Endothelial cell of umbilical vein (primary cell): ENCODE results near the gene CCM2. TPM values are rescaled to one million over a fixed set of nuclear protein-coding genes. Genes with fewer than 3 reads are reported as not detected.

Experiments
- BruUV-seq: library from RNA; stranded (reverse); fragments of 400-500 nt; replicated peaks from 2 replicates; lab custom pipeline; 2021; lab: Mats Ljungman, UMichigan
- CTCF ChIA-PET: fragments of 300-600, 350-600 bp; sonication (Branson Sonifier 250); formaldehyde crosslinking; loops from one replicate; lab custom pipeline; 2021; ENCODE audit warnings: antibody characterized with exemption, inconsistent platforms; lab: Charles Lee
- POLR2A ChIA-PET: fragments of 300-600, 350-600 bp; sonication (Branson Sonifier 250); formaldehyde crosslinking; loops from one replicate; lab custom pipeline; 2021; ENCODE audit warnings: antibody characterized with exemption, inconsistent platforms; lab: Charles Lee
- DNase-seq: peaks from one replicate; pipeline ENCODE4 v3.0.0-alpha.2; 2011; ENCODE audit warnings: low read depth, low spot score
- FAIRE-seq: peaks from 2 replicates; lab custom pipeline; 2011; peaks lifted over from hg19 to GRCh38; lab: Jason Lieb, UNC
- H2AFZ ChIP-seq: 2 replicates; pipeline ENCODE4 v1.6.0; 2012; ENCODE audit warnings: low read depth, low read length, control low read depth, inconsistent platforms
- H3K27ac ChIP-seq: 2 replicates; pipeline ENCODE4 v1.5.1; 2011; ENCODE audit warnings: low read depth, mild to moderate bottlenecking, control low read depth, low read length, moderate library complexity; ENCODE audit not compliant: insufficient read depth
- H3K27me3 ChIP-seq, 2 experiments: 2 replicates each; pipeline versions ENCODE4 v1.6.0 to v1.6.1; 2011; ENCODE audit warnings: low read length in 2 of 2, mixed read lengths in 1 of 2; ENCODE audit not compliant: control insufficient read depth in 2 of 2, insufficient read depth in 2 of 2
- H3K36me3 ChIP-seq, 2 experiments: 2 replicates in 1 of 2; 3 replicates in 1 of 2; pipeline ENCODE4 v1.5.1; 2011; ENCODE audit warnings: low read length in 2 of 2, mild to moderate bottlenecking in 1 of 2, moderate library complexity in 1 of 2; ENCODE audit not compliant: control insufficient read depth in 2 of 2, insufficient read depth in 2 of 2; ENCODE audit errors: extremely low read depth in 1 of 2
- H3K4me1 ChIP-seq: 3 replicates; pipeline ENCODE4 v1.5.1; 2011; ENCODE audit warnings: mild to moderate bottlenecking, low read length; ENCODE audit not compliant: control insufficient read depth, insufficient read depth; ENCODE audit errors: extremely low read depth
- H3K4me2 ChIP-seq: 2 replicates; pipeline ENCODE4 v1.6.1; 2011; ENCODE audit warnings: low read length, control low read depth, mixed read lengths; ENCODE audit not compliant: insufficient read depth
- H3K4me3 ChIP-seq, 3 experiments: fragments of 200-600 bp in 1 of 3; sonication (generic), shearing (Covaris generic) in 1 of 3; replicated peaks in 1 of 3; 2 replicates each; pipeline ENCODE4 v1.5.1; 2011 to 2016; ENCODE audit warnings: control low read depth in 3 of 3, low read length in 3 of 3, mild to moderate bottlenecking in 2 of 3, inconsistent platforms in 1 of 3, low read depth in 1 of 3, moderate library complexity in 1 of 3; ENCODE audit not compliant: insufficient read depth in 1 of 3
- H3K79me2 ChIP-seq: 2 replicates; pipeline ENCODE4 v1.6.0; 2012; ENCODE audit warnings: low read length, inconsistent platforms; ENCODE audit not compliant: control insufficient read depth, insufficient read depth
- H3K9ac ChIP-seq: replicated peaks from 2 replicates; pipeline ENCODE3; 2011; ENCODE audit warnings: low read length, control low read depth; ENCODE audit not compliant: insufficient read depth; ENCODE audit errors: extremely low read depth
- H3K9me1 ChIP-seq: replicated peaks from 3 replicates; pipeline ENCODE4 v1.6.0; 2011; ENCODE audit warnings: mild to moderate bottlenecking, low read length; ENCODE audit not compliant: control insufficient read depth, insufficient read depth; ENCODE audit errors: extremely low read depth
- H3K9me3 ChIP-seq: replicated peaks from 2 replicates; pipeline ENCODE4 v1.5.1; 2012; ENCODE audit warnings: low read length, inconsistent platforms; ENCODE audit not compliant: control insufficient read depth, insufficient read depth
- H4K20me1 ChIP-seq: replicated peaks from 2 replicates; pipeline ENCODE3; 2011; ENCODE audit warnings: mild to moderate bottlenecking, low read length; ENCODE audit not compliant: control insufficient read depth, insufficient read depth; ENCODE audit errors: extremely low read depth
- CTCF ChIP-seq, 2 donors: IDR thresholded peaks; 1 replicate in 1 of 2; 2 replicates in 1 of 2; pipeline ENCODE4 v1.5.1; 2011; ENCODE audit warnings: low read length in 2 of 2, mild to moderate bottlenecking in 2 of 2, moderate library complexity in 2 of 2, control low read depth in 1 of 2, inconsistent platforms in 1 of 2, low read depth in 1 of 2; ENCODE audit not compliant: insufficient read depth in 1 of 2; ENCODE audit errors: extremely low read depth in 1 of 2
- EZH2 ChIP-seq: IDR thresholded peaks from 2 replicates; pipeline ENCODE4 v1.6.1; 2012; ENCODE audit warnings: borderline replicate concordance, low read depth, mild to moderate bottlenecking, moderate library complexity, low read length, inconsistent platforms; ENCODE audit not compliant: severe bottlenecking
- FOS ChIP-seq: IDR thresholded peaks from 2 replicates; pipeline ENCODE4 v1.6.1; 2011; ENCODE audit warnings: mild to moderate bottlenecking, low read length, moderate library complexity, borderline replicate concordance; ENCODE audit not compliant: insufficient read depth
- GATA2 ChIP-seq: IDR thresholded peaks from 2 replicates; pipeline ENCODE4 v1.7.0; 2011; ENCODE audit warnings: low read depth, mild to moderate bottlenecking, moderate library complexity, mixed read lengths, low read length; ENCODE audit not compliant: insufficient read length, insufficient read depth
- JUN ChIP-seq: IDR thresholded peaks from 2 replicates; pipeline ENCODE4 v1.6.1; 2011; ENCODE audit warnings: borderline replicate concordance, low read depth; ENCODE audit not compliant: insufficient read length, insufficient read depth
- MAX ChIP-seq: IDR thresholded peaks from 2 replicates; pipeline ENCODE4 v1.6.1; 2011; ENCODE audit not compliant: insufficient read depth, insufficient read length
- MYC ChIP-seq: IDR thresholded peaks from one replicate; pipeline ENCODE4 v1.6.1; 2011; ENCODE audit warnings: mild to moderate bottlenecking, low read depth, low read length
- POLR2A ChIP-seq: IDR thresholded peaks from 2 replicates; pipeline ENCODE4 v1.6.1; 2012; ENCODE audit warnings: low read depth, mild to moderate bottlenecking, control low read depth, low read length
- POLR2AphosphoS5 ChIP-seq: IDR thresholded peaks from 2 replicates; pipeline ENCODE4 v1.6.1; 2012; ENCODE audit warnings: low read depth, mild to moderate bottlenecking, control low read depth, low read length, moderate library complexity; ENCODE audit not compliant: insufficient read depth
- dilution Hi-C: fragments of 300-500 bp; cut with MboI; formaldehyde crosslinking; loops from one replicate; pipeline ENCODE4 v1.15.0; 2019; ENCODE audit warnings: low sequenced_read_pairs; ENCODE audit not compliant: extremely low pct_ligation_motif_present
- intact Hi-C: fragments of 100-400 bp; cut with micrococcal nuclease; formaldehyde crosslinking; loops from one replicate; pipeline ENCODE4 v1.10.0; 2022
- polyA plus RNA-seq, 4 experiments: library from polyadenylated mRNA; depleted of rRNA in 3 of 4; stranded (reverse) in 3 of 4; unstranded in 1 of 4; fragments of >200 nt; gene quantifications; 2 replicates each; pipeline versions ENCODE4 v1.2.1 to v1.2.3, GENCODE V29; 2011 to 2012; ENCODE audit warnings: missing spikeins in 1 of 4
- total RNA-seq: library from RNA; stranded (reverse); gene quantifications from 2 replicates; pipeline ENCODE4 v1.2.3, GENCODE V29; 2021

CCM2 gene
- total and polyA plus RNA-seq, 2 donors (not counting 3 experiments of a cell fraction or from before 2014, with no cell fraction given): 66.1 to 70.4 TPM

GRCh38 chr7:45077579-45077978 lies 77.6 kb downstream of the CCM2 start:
- Histone ChIP-seq H3K4me1 (no peaks in the 10 kb centered on the region), H3K4me3 (no peak overlapping the region), H3K27me3 (no peaks in the 10 kb centered on the region), H3K36me3 (peaks cover 4 to 37% of the 10 kb centered on the region in 2 experiments), H2AFZ (no peak overlapping the region), H3K9me1 (no peaks in the 10 kb centered on the region), H3K9ac (no peak overlapping the region), H3K9me3 (no peaks in the 10 kb centered on the region), H4K20me1 (no peaks in the 10 kb centered on the region), H3K79me2 (no peaks in the 10 kb centered on the region), H3K27ac (no peak overlapping the region), H3K4me2 (no peak overlapping the region)
- TF ChIP-seq JUN: no peak
- no peak for TF ChIP-seq FOS
- no peak for TF ChIP-seq POLR2A
- no peak for TF ChIP-seq CTCF (IDR thresholded peaks at IDR 0.05; ENCODE audit: extremely low read depth in 1 of 2, insufficient read depth in 1 of 2, low read depth in 1 of 2, low read length in 2 of 2)
- TF ChIP-seq POLR2AphosphoS5: no peak
- TF ChIP-seq MAX: no peak
- TF ChIP-seq EZH2: no peak
- TF ChIP-seq MYC: no peak
- no peak for TF ChIP-seq GATA2
- DNase-seq (no peak), FAIRE-seq (no peak)
- BruUV-seq: no TSS peak
- POLR2A ChIA-PET: no interaction called here
- intact Hi-C loops: loop anchor here (5.0 kb wide), 1 partner anchor 105 kb away; no protein-coding TSS in a partner anchor
- dilution Hi-C loops: no loop called here
- CTCF ChIA-PET: no interaction called here
